Measurements from ENCODE around the gene OR6Q1. TPM values are rescaled to one million over a fixed set of nuclear protein-coding genes. Genes with fewer than 3 reads are reported as not detected.

OR6Q1 gene
- total RNA-seq, 4 donors from 2014 or later, result not detected

- Histone ChIP-seq H3K4me1 (peaks cover 0 to 22% (median 3%) of the 10 kb centered on the region in 3 donors), H3K27me3 (no peaks in the 10 kb centered on the region), H3K4me3 (no peak overlapping the region), H3K9me3 (no peaks in the 10 kb centered on the region), H3K27ac (no peak overlapping the region), H3K36me3 (no peaks in the 10 kb centered on the region)
- intact Hi-C loops (cut with DNase I), result no loop called here
- DNase-seq, result no peak
- 32 to 34% methylated on average over 5 to 6 of the region's 6 CpGs for WGBS, 2 donors
- TF ChIP-seq POLR2A (IDR thresholded peaks at IDR 0.05) (no peak), CTCF (IDR thresholded peaks at IDR 0.05) (no peak)
Observed at GRCh38 chr11:58061813-58062212, 31.1 kb downstream of the OR6Q1 start.

GRCh38 chr11:58067685-58068084 lies 36.9 kb downstream of the OR6Q1 start:
- no peaks in the 10 kb centered on the region for H3K36me3 ChIP-seq
- no peak overlapping the region for H3K27ac ChIP-seq
- intact Hi-C loops (cut with DNase I), result no loop called here
- H3K27me3 ChIP-seq, result no peaks in the 10 kb centered on the region
- H3K4me1 ChIP-seq, result peaks cover 0 to 7% (median 0%) of the 10 kb centered on the region in 3 donors
- H3K9me3 ChIP-seq, result no peaks in the 10 kb centered on the region
- TF ChIP-seq CTCF (IDR thresholded peaks at IDR 0.05), result no peak
- TF ChIP-seq POLR2A (IDR thresholded peaks at IDR 0.05), result no peak
- H3K4me3 ChIP-seq, result no peak overlapping the region
- 47 to 80% methylated on average over 3 to 4 of the region's 5 CpGs for whole genome bisulfite sequencing, 2 donors
- DNase-seq, result no peak

GRCh38 chr11:58068655-58069054 lies 37.9 kb downstream of the OR6Q1 start:
- Histone ChIP-seq H3K27me3 (no peaks in the 10 kb centered on the region), H3K9me3 (no peaks in the 10 kb centered on the region), H3K4me1 (peaks cover 0 to 7% (median 0%) of the 10 kb centered on the region in 3 donors), H3K27ac (no peak overlapping the region), H3K36me3 (no peaks in the 10 kb centered on the region), H3K4me3 (no peak overlapping the region)
- 69 to 78% methylated on average over 5 to 6 of the region's 6 CpGs for WGBS, 2 donors
- intact Hi-C loops (cut with DNase I), result no loop called here
- no peak for DNase-seq
- no peak for TF ChIP-seq POLR2A (IDR thresholded peaks at IDR 0.05)
- no peak for TF ChIP-seq CTCF (IDR thresholded peaks at IDR 0.05)

- DNase-seq, result no peak
- intact Hi-C loops (cut with DNase I), result no loop called here
- peaks cover 0 to 7% (median 0%) of the 10 kb centered on the region in 3 donors for H3K4me1 ChIP-seq
- H3K27ac ChIP-seq, result no peak overlapping the region
- H3K9me3 ChIP-seq, result no peaks in the 10 kb centered on the region
- H3K36me3 ChIP-seq, result no peaks in the 10 kb centered on the region
- no peak overlapping the region for H3K4me3 ChIP-seq
- TF ChIP-seq CTCF (IDR thresholded peaks at IDR 0.05) (no peak), POLR2A (IDR thresholded peaks at IDR 0.05) (no peak)
- no peaks in the 10 kb centered on the region for H3K27me3 ChIP-seq
- WGBS, 2 donors, result 80 to 92% methylated on average over 1 of the region's 1 CpG
Observed at GRCh38 chr11:58070585-58070984, 39.8 kb downstream of the OR6Q1 start.

GRCh38 chr11:58075781-58076180 lies 45.0 kb downstream of the OR6Q1 start:
- DNase-seq, result no peak

More at GRCh38 chr11:58075781-58076180, 45.0 kb downstream of the OR6Q1 start:
- intact Hi-C loops (cut with DNase I), result no loop called here
- Histone ChIP-seq H3K36me3 (no peaks in the 10 kb centered on the region), H3K4me3 (no peak overlapping the region), H3K27me3 (no peaks in the 10 kb centered on the region), H3K9me3 (no peaks in the 10 kb centered on the region), H3K27ac (no peak overlapping the region), H3K4me1 (peaks cover 0 to 6% (median 0%) of the 10 kb centered on the region in 3 donors)
- WGBS, 2 donors, result 13 to 30% methylated on average over 2 of the region's 2 CpGs
- TF ChIP-seq CTCF (IDR thresholded peaks at IDR 0.05) (no peak), POLR2A (IDR thresholded peaks at IDR 0.05) (no peak)

Small RNA genes within 50 kb of the gene (small RNA-seq; reads per million reads assigned to genes)
- gene RNU6-899P, result 0 reads per million in 4 donors

Other genes starting within 250 kb of the OR6Q1 start
- gene OR9Q1, start 7.1 kb upstream of the OR6Q1 start, total RNA-seq, result not detected
- gene OR9I1, start 94.6 kb downstream of the OR6Q1 start, total RNA-seq, result not detected
- under 1 TPM in 1 of 4 donors, not detected in 3; 0.19 TPM for gene OR9Q2, start 158.1 kb downstream of the OR6Q1 start, total RNA-seq
- not detected for gene OR1S2, start 173.2 kb downstream of the OR6Q1 start, total RNA-seq
- gene OR1S1, start 181.8 kb downstream of the OR6Q1 start, total RNA-seq, result not detected
- gene OR10Q1, start 198.0 kb downstream of the OR6Q1 start, total RNA-seq, result not detected
- gene OR10W1, start 237.3 kb downstream of the OR6Q1 start, total RNA-seq, result not detected

Measured in esophagus squamous epithelium (tissue), 5 donors.